ENCODE data around the gene PTPN14. TPM values are rescaled to one million over a fixed set of nuclear protein-coding genes. Genes with fewer than 3 reads are reported as not detected.

Gene PTPN14
- total and polyA plus RNA-seq, 2 of the 4 experiments (the other 2 are of a cell fraction), result 21.5 to 31.7 TPM

DNA sequence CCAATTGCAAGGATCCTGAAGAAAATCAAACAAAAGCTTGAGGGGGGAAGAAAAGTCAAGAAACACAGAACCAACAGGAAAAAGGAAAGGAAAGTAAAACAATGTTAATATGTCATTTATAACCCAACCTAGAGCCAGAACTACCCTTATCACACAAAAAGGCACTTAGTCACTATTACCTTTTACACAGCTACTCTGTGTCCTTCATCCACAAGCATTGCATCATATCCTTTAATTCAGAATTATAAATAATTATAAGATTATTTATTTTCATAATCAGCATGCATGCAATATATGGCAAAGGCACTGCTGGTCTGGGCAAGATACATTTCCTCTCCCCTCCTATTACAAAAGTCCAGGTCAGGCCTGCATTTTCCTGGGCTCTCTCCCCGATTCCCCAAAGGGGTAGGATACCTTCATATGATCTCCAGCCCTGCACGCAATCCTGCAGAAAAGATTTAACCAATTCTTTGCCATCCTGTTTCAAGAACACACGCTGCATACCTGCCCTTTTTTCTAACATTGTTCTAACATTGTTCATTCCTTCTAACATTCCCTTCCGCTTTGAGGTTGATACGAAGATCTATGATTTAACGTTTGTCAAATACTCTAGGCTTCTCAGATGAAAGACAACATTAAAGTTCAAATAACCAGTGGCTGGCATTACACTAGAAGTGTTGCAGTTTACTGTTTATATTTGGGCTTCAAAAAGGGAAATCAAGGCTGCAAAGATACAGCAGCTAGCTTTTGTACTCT lies 4.3 kb downstream of the PTPN14 start:
- 73% methylated on average over 3 of the region's 6 CpGs; no CpG with 5 or more reads in 1 of the 2 experiments for WGBS, 2 experiments (ENCODE audit: extremely low coverage in 2 of 2, insufficient read length in 1 of 2)

More for the DNA sequence above, 4.3 kb downstream of the PTPN14 start:
- no peak overlapping the region for H3K9ac ChIP-seq (ENCODE audit: low read depth, low read length)
- H4K20me1 ChIP-seq (ENCODE audit: insufficient read depth, low read length), result peaks cover 81% of the 10 kb centered on the region
- H3K4me2 ChIP-seq (ENCODE audit: low read depth, low read length), result peak overlapping the region; percentile 18
- ChIA-PET CTCF (interaction anchor here (0.6 kb wide), 1 partner anchor 13 kb away, joined by 3 read pairs; no protein-coding TSS in a partner anchor), POLR2A (ENCODE audit: unreplicated experiment) (no interaction called here)
- in situ Hi-C loops (cut with MboI; ENCODE audit: low sequenced_read_pairs), result no loop called here
- no peak for DNase-seq
- no peak overlapping the region for H2AK9ac ChIP-seq (replicated peaks; ENCODE audit: low read depth, low read length, poor library complexity)
- H3K14ac ChIP-seq (replicated peaks; ENCODE audit: low read depth, low read length), result no peak overlapping the region
- no peak overlapping the region for H4K8ac ChIP-seq (ENCODE audit: low read depth in 2 of 2, low read length in 2 of 2)
- H3K9me3 ChIP-seq (ENCODE audit: control insufficient read depth, insufficient read depth, low read length), result no peaks in the 10 kb centered on the region
- no peak overlapping the region for H2BK15ac ChIP-seq (ENCODE audit: low read depth, low read length)
- peaks cover 0 to 75% of the 10 kb centered on the region in 2 experiments; a peak in 3 of 4 replicates for H3K79me1 ChIP-seq (ENCODE audit: low read depth in 1 of 2, low read length in 2 of 2)
- no peak overlapping the region for H3K4ac ChIP-seq (ENCODE audit: low read depth, low read length)
- peak; percentile 76 for TF ChIP-seq CEBPB (IDR thresholded peaks at IDR 0.05; ENCODE audit: low read depth, low read length)
- TF ChIP-seq NFE2L2 (IDR thresholded peaks at IDR 0.05; ENCODE audit: low read depth, low read length), result no peak
- H3K4me1 ChIP-seq (ENCODE audit: control insufficient read depth, insufficient read depth, low read length), result peaks cover 6% of the 10 kb centered on the region
- no peaks in the 10 kb centered on the region for H3K27me3 ChIP-seq (ENCODE audit: control insufficient read depth, insufficient read depth, low read length)
- H2AK5ac ChIP-seq (ENCODE audit: low read depth, low read length), result no peak overlapping the region
- intact Hi-C loops (cut with micrococcal nuclease), result no loop called here
- H3K56ac ChIP-seq (ENCODE audit: extremely low read depth, insufficient read depth, low read length), result no peak overlapping the region
- H4K91ac ChIP-seq (ENCODE audit: insufficient read depth, low read depth, low read length), result no peak overlapping the region
- dilution Hi-C loops (cut with HindIII; ENCODE audit: low sequenced_read_pairs, unreplicated experiment), result no loop called here
- H3K27ac ChIP-seq (ENCODE audit: insufficient read depth, low read length), result no peak overlapping the region
- peak overlapping the region; percentile 17; the same call in 1 of the 2 replicates for H3K23ac ChIP-seq (ENCODE audit: low read depth, low read length)
- H2BK5ac ChIP-seq (ENCODE audit: low read depth, low read length, poor library complexity, severe bottlenecking), result no peak overlapping the region
- peaks cover 16% of the 10 kb centered on the region for H3K9me1 ChIP-seq (ENCODE audit: insufficient read depth, low read length)
- no peak overlapping the region for H2BK20ac ChIP-seq (ENCODE audit: low read depth, low read length)
- no TSS peak for BruUV-seq (replicated peaks)
- no peak overlapping the region for H3K4me3 ChIP-seq (ENCODE audit: insufficient read depth, low read depth, low read length)
- H2BK120ac ChIP-seq (ENCODE audit: low read depth, low read length), result no peak overlapping the region
- H3K36me3 ChIP-seq (ENCODE audit: control insufficient read depth, insufficient read depth, low read length), result peaks cover 5% of the 10 kb centered on the region
- H2AFZ ChIP-seq (replicated peaks; ENCODE audit: low read length, poor library complexity), result no peak overlapping the region
- no peak for ATAC-seq (ENCODE audit: low read depth)
- no peak overlapping the region for H3K18ac ChIP-seq (ENCODE audit: low read depth, low read length)
- H4K5ac ChIP-seq (ENCODE audit: low read depth, low read length), result no peak overlapping the region

Data from IMR-90 (cell line).